HepG2 (cell line): Measurements from ENCODE around the gene IKZF5. TPM values are rescaled to one million over a fixed set of nuclear protein-coding genes. Genes with fewer than 3 reads are reported as not detected.
A peak's percentile ranks its signal among the peaks of the same experiment; 100 is the strongest.

Experiments used
- AHR ChIP-seq: IDR thresholded peaks from 2 replicates; pipeline ENCODE4 v1.6.1; 2018; ENCODE audit warnings: missing genetic modification reagents, missing compliant biosample characterization
- FOXO1 ChIP-seq: sonication (generic); formaldehyde crosslinking; IDR thresholded peaks from 2 replicates; pipeline ENCODE4 v1.4.0; 2020; ENCODE audit warnings: missing genetic modification reagents
- HOXA9 ChIP-seq: sonication (generic); formaldehyde crosslinking; IDR thresholded peaks from 2 replicates; pipeline ENCODE4 v1.8.1; 2022; ENCODE audit warnings: missing genetic modification reagents, mild to moderate bottlenecking, moderate library complexity, borderline replicate concordance
- IRF9 ChIP-seq: sonication (generic); formaldehyde crosslinking; IDR thresholded peaks from 2 replicates; pipeline ENCODE4 v1.8.0; 2022; ENCODE audit warnings: missing genetic modification reagents, mild to moderate bottlenecking, borderline replicate concordance
- JUND ChIP-seq: sonication (generic); formaldehyde crosslinking; IDR thresholded peaks from 2 replicates; pipeline ENCODE4 v1.8.0; 2022; ENCODE audit warnings: mild to moderate bottlenecking, missing genetic modification reagents
- NFKB2 ChIP-seq: sonication (generic); formaldehyde crosslinking; IDR thresholded peaks from 2 replicates; pipeline ENCODE4 v1.4.0; 2020; ENCODE audit warnings: missing genetic modification reagents, borderline replicate concordance
- PPARG ChIP-seq: conservative IDR thresholded peaks from 2 replicates; pipeline ENCODE4 v1.6.1; 2016; ENCODE audit warnings: missing biosample characterization, missing genetic modification reagents
- RBFOX2 ChIP-seq: fragments of 200-400 bp; formaldehyde crosslinking; IDR thresholded peaks from 2 replicates; pipeline ENCODE4 v1.6.1; 2017; ENCODE audit warnings: low read depth, mild to moderate bottlenecking, low read length
- RFX1 ChIP-seq: fragments of 450-650 bp; IDR thresholded peaks from 2 replicates; pipeline ENCODE4 v1.6.1; 2017
- SOX6 ChIP-seq, 2 experiments: fragments of 450-650 bp in 1 of 2; sonication (generic) in 1 of 2; formaldehyde crosslinking in 1 of 2; IDR thresholded peaks; 2 replicates each; pipeline versions ENCODE4 v1.4.0 to v1.6.1; 2017 to 2020; ENCODE audit warnings: antibody characterized with exemption in 1 of 2, mild to moderate bottlenecking in 1 of 2, missing genetic modification reagents in 1 of 2
- TARDBP ChIP-seq: sonication (generic); formaldehyde crosslinking; IDR thresholded peaks from 2 replicates; pipeline ENCODE4 v1.8.0; 2022; ENCODE audit warnings: mild to moderate bottlenecking, missing genetic modification reagents
- TCF7L2 ChIP-seq: IDR thresholded peaks from 2 replicates; pipeline ENCODE4 v1.6.1; 2011; ENCODE audit warnings: mild to moderate bottlenecking, low read depth, low read length, moderate library complexity
- THAP7 ChIP-seq: sonication (generic); formaldehyde crosslinking; IDR thresholded peaks from 2 replicates; pipeline ENCODE4 v1.8.1; 2023; ENCODE audit warnings: mild to moderate bottlenecking, missing genetic modification reagents
- ZNF616 ChIP-seq: sonication (generic); formaldehyde crosslinking; IDR thresholded peaks from 2 replicates; pipeline ENCODE4 v1.5.0; 2020; ENCODE audit warnings: low read depth, mild to moderate bottlenecking, missing genetic modification reagents
- ZNF790 ChIP-seq: sonication (generic); formaldehyde crosslinking; IDR thresholded peaks from 2 replicates; pipeline ENCODE4 v1.8.0; 2022; ENCODE audit warnings: missing genetic modification reagents, mild to moderate bottlenecking, borderline replicate concordance
- ZNF883 ChIP-seq: sonication (generic); formaldehyde crosslinking; IDR thresholded peaks from 2 replicates; pipeline ENCODE4 v1.5.1; 2020; ENCODE audit warnings: mild to moderate bottlenecking, missing genetic modification reagents; ENCODE audit errors: not compliant biosample characterization
- polyA plus RNA-seq, 8 experiments: library from polyadenylated mRNA; depleted of rRNA in 3 of 8; stranded (reverse) in 7 of 8; unstranded in 1 of 8; fragments of >200 nt; fragmentation: Illumina TruSeq in 4 of 8; extraction: Trizol in 4 of 8; gene quantifications; 2 replicates each; pipeline versions ENCODE4 v1.2.1 to v1.2.3, GENCODE V29; 2011 to 2016; ENCODE audit warnings: low read depth in 4 of 8, missing spikeins in 1 of 8, mixed read lengths in 1 of 8; ENCODE audit not compliant: insufficient read depth in 1 of 8
- total RNA-seq, 5 experiments: library from RNA; depleted of rRNA; stranded (reverse); fragments of >200 nt; fragmentation: Illumina TruSeq; extraction: Trizol; gene quantifications; 2 replicates each; pipeline ENCODE4 v1.2.3, GENCODE V29; 2016; ENCODE audit warnings: low read depth in 1 of 5
- TF ChIP-seq, protein P1 (sequence below): IDR thresholded peaks from 2 replicates; pipeline ENCODE4 v1.6.1; 2016; ENCODE audit warnings: low read depth
- TF ChIP-seq, protein P2 (sequence below): sonication (generic); formaldehyde crosslinking; IDR thresholded peaks from 2 replicates; pipeline ENCODE4 v1.5.1; 2020; ENCODE audit warnings: mild to moderate bottlenecking, missing genetic modification reagents, moderate library complexity
- TF ChIP-seq, protein P3 (sequence below): IDR thresholded peaks from 2 replicates; pipeline ENCODE4 v1.6.1; 2016; ENCODE audit warnings: low read depth, borderline replicate concordance
- TF ChIP-seq, protein P4 (sequence below): sonication (generic); IDR thresholded peaks from 2 replicates; pipeline ENCODE4 v1.6.1; 2016; ENCODE audit warnings: low read depth, borderline replicate concordance

IKZF5 gene
- total and polyA plus RNA-seq, 2 of the 13 experiments (the other 11 are each of a cell fraction or from before 2014, with no cell fraction given): 3.7 to 12.0 TPM

- TF ChIP-seq, protein P1, sequence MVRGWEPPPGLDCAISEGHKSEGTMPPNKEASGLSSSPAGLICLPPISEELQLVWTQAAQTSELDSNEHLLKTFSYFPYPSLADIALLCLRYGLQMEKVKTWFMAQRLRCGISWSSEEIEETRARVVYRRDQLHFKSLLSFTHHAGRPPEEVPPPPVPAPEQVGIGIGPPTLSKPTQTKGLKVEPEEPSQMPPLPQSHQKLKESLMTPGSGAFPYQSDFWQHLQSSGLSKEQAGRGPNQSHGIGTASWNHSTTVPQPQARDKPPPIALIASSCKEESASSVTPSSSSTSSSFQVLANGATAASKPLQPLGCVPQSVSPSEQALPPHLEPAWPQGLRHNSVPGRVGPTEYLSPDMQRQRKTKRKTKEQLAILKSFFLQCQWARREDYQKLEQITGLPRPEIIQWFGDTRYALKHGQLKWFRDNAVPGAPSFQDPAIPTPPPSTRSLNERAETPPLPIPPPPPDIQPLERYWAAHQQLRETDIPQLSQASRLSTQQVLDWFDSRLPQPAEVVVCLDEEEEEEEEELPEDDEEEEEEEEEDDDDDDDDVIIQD (CRISPR knock-in tag): peak; percentile 71; the same call in 1 of the 2 replicates
- peak; percentile 98 for TF ChIP-seq ZNF883
- TF ChIP-seq RBFOX2: peak; percentile 89
- peak; percentile 96; the same call in 1 of the 2 replicates for TF ChIP-seq AHR
- TF ChIP-seq, protein P2, sequence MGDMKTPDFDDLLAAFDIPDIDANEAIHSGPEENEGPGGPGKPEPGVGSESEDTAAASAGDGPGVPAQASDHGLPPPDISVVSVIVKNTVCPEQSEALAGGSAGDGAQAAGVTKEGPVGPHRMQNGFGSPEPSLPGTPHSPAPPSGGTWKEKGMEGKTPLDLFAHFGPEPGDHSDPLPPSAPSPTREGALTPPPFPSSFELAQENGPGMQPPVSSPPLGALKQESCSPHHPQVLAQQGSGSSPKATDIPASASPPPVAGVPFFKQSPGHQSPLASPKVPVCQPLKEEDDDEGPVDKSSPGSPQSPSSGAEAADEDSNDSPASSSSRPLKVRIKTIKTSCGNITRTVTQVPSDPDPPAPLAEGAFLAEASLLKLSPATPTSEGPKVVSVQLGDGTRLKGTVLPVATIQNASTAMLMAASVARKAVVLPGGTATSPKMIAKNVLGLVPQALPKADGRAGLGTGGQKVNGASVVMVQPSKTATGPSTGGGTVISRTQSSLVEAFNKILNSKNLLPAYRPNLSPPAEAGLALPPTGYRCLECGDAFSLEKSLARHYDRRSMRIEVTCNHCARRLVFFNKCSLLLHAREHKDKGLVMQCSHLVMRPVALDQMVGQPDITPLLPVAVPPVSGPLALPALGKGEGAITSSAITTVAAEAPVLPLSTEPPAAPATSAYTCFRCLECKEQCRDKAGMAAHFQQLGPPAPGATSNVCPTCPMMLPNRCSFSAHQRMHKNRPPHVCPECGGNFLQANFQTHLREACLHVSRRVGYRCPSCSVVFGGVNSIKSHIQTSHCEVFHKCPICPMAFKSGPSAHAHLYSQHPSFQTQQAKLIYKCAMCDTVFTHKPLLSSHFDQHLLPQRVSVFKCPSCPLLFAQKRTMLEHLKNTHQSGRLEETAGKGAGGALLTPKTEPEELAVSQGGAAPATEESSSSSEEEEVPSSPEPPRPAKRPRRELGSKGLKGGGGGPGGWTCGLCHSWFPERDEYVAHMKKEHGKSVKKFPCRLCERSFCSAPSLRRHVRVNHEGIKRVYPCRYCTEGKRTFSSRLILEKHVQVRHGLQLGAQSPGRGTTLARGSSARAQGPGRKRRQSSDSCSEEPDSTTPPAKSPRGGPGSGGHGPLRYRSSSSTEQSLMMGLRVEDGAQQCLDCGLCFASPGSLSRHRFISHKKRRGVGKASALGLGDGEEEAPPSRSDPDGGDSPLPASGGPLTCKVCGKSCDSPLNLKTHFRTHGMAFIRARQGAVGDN (CRISPR knock-in tag): peak; percentile 100
- TF ChIP-seq ZNF790 (CRISPR knock-in tag): peak; percentile 82; the same call in 1 of the 2 replicates
- TF ChIP-seq, protein P3, sequence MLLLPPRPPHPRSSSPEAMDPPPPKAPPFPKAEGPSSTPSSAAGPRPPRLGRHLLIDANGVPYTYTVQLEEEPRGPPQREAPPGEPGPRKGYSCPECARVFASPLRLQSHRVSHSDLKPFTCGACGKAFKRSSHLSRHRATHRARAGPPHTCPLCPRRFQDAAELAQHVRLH: peak; percentile 90; the same call in 1 of the 2 replicates
- TF ChIP-seq HOXA9 (CRISPR knock-in tag): peak; percentile 53; the same call in 1 of the 2 replicates
- TF ChIP-seq FOXO1 (CRISPR knock-in tag): peak; percentile 61; the same call in 1 of the 2 replicates
- peak; percentile 77 for TF ChIP-seq IRF9 (CRISPR knock-in tag)
- TF ChIP-seq SOX6 (IDR thresholded peaks at IDR 0.05): no peak
- peak; percentile 78 for TF ChIP-seq SOX6 (CRISPR knock-in tag; IDR thresholded peaks at IDR 0.05)
- peak; percentile 94 for TF ChIP-seq THAP7
- peak; percentile 99 for TF ChIP-seq NFKB2
- peak; percentile 76; the same call in 1 of the 2 replicates for TF ChIP-seq ZNF616 (CRISPR knock-in tag)
- TF ChIP-seq, protein P4, sequence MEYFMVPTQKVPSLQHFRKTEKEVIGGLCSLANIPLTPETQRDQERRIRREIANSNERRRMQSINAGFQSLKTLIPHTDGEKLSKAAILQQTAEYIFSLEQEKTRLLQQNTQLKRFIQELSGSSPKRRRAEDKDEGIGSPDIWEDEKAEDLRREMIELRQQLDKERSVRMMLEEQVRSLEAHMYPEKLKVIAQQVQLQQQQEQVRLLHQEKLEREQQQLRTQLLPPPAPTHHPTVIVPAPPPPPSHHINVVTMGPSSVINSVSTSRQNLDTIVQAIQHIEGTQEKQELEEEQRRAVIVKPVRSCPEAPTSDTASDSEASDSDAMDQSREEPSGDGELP: peak; percentile 100
- no peak for TF ChIP-seq RFX1
- no peak for TF ChIP-seq TCF7L2
- TF ChIP-seq TARDBP (CRISPR knock-in tag): peak; percentile 94
- TF ChIP-seq JUND (CRISPR knock-in tag): peak; percentile 69
- no peak for TF ChIP-seq PPARG (CRISPR knock-in tag)
Observed at GRCh38 chr10:122953902-122954730, 54.5 kb downstream of the IKZF5 start, which contains the start of gene C10orf88 (continued).
